OCI-LY1 (cell line): Measurements from ENCODE around the gene IL1RN.

Source experiments
- EZH2 ChIP-seq: fragments of 200-600 bp; sonication (generic), shearing (Covaris generic); IDR thresholded peaks from 2 replicates; pipeline ENCODE4 v1.8.0; 2017; ENCODE audit warnings: borderline replicate concordance, mixed run types, mild to moderate bottlenecking, antibody characterized with exemption, low read length, moderate library complexity, mixed read lengths
- TF ChIP-seq, protein P1 (sequence below): fragments of 200-600 bp; sonication (generic), shearing (Covaris generic); IDR thresholded peaks from 2 replicates; pipeline ENCODE4 v1.5.1; 2017; ENCODE audit warnings: mild to moderate bottlenecking, antibody characterized with exemption, low read length, moderate library complexity, mixed read lengths

DNA sequence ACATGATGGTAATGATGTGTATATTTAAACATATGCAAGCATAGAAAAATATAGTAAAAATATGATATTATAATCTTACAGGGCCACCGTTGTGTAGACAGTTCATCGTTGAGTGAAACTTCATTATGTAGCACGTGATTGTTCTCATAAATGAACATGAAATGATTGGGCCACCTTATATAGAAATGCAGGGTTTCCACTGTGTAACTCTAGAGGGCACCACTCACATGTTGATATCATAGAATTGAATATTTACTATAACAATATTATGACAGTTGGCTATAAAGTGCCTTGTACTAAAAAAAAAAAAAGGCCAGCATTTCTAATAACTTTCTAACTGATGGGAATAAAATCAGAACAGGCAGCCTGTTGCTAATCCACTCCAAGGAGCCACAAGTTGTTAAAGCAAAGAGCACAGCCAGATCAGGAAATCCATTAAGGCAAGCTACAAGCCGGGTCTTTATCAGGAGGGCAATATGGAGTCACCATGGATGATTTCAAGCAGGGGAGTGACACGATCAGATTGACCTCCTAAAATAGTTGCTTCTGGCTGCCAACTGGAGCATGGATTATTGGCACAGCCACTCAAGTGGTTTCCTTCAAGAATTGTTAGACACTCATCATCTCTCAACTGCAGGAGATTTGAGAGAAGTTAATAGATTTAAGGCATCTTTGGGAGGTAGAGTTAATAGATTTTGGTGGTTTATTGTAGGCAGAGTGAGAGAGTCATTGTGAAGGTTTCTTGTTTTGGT is 43.0 kb upstream of the IL1RN start:
- TF ChIP-seq, protein P1, sequence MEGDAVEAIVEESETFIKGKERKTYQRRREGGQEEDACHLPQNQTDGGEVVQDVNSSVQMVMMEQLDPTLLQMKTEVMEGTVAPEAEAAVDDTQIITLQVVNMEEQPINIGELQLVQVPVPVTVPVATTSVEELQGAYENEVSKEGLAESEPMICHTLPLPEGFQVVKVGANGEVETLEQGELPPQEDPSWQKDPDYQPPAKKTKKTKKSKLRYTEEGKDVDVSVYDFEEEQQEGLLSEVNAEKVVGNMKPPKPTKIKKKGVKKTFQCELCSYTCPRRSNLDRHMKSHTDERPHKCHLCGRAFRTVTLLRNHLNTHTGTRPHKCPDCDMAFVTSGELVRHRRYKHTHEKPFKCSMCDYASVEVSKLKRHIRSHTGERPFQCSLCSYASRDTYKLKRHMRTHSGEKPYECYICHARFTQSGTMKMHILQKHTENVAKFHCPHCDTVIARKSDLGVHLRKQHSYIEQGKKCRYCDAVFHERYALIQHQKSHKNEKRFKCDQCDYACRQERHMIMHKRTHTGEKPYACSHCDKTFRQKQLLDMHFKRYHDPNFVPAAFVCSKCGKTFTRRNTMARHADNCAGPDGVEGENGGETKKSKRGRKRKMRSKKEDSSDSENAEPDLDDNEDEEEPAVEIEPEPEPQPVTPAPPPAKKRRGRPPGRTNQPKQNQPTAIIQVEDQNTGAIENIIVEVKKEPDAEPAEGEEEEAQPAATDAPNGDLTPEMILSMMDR = peak; percentile 51
- no peak for TF ChIP-seq EZH2
